Activated CD8-positive, alpha-beta memory T cell treated with anti-CD3 and anti-CD28 coated beads, Interleukin-2, amount 50 U/mL, for 1 hour (primary cell): ENCODE data around the gene ADORA1.

Experiments
- DNase-seq: peaks from one replicate; pipeline ENCODE4 v3.0.0-alpha.2; 2020; ENCODE audit errors: extremely low read depth

The ADORA1 gene

DNA sequence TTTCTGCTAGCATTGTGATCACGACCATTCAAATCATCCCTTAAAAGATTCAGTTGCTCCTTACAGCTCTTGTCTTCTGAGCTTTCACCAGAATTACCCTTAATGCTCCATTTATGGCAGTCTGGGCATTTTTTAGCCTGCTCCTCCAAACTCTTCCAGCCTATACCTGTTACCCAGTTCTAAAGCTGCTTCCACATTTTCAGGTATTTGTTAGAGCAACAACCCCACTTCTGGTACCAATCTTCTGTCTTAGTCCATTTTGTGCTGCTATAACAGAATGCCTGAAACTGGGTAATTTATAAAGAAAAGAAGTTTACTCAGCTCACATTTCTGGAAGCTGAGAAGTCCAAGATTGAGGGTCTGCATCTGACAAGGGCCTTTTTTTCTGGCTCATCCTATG lies 30.9 kb downstream of the ADORA1 start:
- DNase-seq = no peak

- DNase-seq = no peak
These were observed 31.6 kb downstream of the ADORA1 start for GRCh38 chr1:203158960-203159665.

- no peak for DNase-seq
These were observed 32.3 kb downstream of the ADORA1 start for GRCh38 chr1:203159844-203160243.

- DNase-seq = no peak
These were observed 33.6 kb downstream of the ADORA1 start for GRCh38 chr1:203161175-203161574.

DNA sequence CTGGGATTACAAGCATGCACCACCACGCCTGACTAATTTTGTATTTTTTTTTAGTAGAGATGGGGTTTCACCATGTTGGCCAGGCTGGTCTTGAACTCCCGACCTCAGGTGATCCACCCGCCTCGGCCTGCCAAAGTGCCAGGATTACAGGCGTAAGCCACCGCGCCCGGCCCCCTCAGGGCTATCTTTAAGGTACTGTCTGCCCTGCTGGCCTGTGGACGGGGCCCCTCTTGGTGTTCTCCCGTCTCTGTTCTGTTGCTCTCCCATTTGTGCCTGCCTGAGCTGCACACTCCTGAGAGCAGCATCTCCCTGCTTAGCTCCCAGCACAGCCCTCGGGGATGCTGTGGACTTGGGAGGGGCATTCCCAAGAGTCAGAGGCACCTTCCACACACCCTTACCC lies 34.2 kb downstream of the ADORA1 start:
- DNase-seq = no peak

DNA sequence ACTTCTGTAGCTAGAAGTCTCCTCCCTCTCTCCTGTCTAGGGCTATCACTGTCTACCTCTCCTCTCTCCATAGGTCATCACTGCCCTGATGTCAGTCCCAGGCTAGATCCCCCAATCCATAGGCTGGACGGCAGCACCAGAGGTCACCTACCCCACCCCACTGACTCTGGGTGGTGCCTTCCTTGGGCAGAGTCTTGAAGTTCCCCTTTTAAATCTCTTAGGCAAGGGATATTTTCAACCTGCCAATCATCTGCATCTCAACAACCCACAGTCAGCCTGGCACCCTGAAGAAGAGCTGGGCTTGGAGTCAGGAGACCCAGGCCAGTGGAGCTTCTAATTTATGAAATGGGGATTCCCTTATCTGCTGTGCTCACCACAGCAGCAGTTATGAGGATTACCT lies 34.9 kb downstream of the ADORA1 start:
- DNase-seq = no peak

DNA sequence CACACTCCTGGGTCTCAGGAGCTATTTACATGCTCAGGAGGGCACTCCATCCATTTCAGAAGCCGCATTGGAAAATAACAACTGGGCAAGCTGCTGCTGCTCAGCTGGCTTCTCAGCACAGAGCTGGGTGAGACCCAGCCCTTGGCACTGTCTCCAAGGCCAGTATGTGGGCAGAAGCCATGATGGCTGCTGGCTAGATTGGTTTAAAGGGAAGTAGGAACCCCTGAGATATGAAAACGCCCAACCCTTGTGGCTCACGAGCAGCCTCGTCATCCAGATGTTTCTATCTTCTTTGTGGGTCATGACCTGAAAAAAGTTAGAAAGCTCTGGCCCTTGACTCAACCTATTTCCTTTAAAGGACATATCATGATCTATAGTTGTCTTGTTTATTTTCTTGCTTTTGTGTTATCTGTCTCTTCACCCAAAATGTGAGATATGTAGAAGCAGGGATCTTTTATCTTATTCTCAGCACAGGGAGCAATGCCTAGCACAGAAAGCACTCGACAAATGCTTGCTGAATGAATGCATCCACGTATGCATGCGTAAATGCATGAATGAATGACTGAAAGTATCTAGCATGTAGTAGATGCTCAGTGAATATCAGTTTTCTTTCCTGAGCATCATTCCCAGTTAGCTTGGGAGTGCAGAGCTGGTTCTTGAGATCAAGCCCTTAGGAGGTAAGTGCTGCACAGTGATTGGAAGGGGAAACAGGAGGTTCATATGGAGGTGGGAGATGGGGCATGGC lies 36.5 kb downstream of the ADORA1 start:
- no peak for DNase-seq

GRCh38 chr1:203165101-203165799 lies 37.7 kb downstream of the ADORA1 start:
- no peak for DNase-seq

DNA sequence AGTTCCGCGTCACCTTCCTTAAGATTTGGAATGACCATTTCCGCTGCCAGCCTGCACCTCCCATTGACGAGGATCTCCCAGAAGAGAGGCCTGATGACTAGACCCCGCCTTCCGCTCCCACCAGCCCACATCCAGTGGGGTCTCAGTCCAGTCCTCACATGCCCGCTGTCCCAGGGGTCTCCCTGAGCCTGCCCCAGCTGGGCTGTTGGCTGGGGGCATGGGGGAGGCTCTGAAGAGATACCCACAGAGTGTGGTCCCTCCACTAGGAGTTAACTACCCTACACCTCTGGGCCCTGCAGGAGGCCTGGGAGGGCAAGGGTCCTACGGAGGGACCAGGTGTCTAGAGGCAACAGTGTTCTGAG lies 38.3 kb downstream of the ADORA1 start:
- DNase-seq = no peak

- no peak for DNase-seq
These were observed 38.8 kb downstream of the ADORA1 start for GRCh38 chr1:203166192-203166940.

DNA sequence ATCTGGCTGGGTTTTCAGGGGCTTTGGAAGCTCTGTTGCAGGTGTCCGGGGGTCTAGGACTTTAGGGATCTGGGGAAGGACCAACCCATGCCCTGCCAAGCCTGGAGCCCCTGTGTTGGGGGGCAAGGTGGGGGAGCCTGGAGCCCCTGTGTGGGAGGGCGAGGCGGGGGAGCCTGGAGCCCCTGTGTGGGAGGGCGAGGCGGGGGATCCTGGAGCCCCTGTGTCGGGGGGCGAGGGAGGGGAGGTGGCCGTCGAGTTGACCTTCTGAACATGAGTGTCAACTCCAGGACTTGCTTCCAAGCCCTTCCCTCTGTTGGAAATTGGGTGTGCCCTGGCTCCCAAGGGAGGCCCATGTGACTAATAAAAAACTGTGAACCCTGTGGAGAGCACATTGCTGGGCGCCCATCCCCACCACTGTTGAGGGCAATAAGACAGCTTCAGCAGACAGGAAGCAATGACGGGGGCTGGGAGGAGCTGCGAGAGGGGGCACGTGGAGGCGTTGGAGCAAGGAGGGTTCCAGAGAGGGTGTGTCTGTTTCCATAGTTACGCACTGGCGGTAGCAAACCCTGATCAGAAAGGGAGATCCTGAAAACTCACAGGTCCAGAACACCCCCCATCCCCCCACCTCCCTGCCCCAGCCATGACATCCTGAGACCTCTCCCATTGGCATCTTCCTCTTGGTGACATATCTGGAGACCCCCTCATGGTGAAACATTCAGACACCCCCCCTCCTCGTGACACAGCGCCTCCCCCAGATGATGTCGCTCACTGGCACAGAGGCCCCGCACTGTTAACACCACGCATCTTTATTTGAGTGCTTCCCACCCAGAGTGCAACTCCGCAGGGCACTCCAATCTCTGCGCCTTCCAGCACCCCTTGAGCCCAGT lies 39.7 kb downstream of the ADORA1 start:
- no peak for DNase-seq

DNA sequence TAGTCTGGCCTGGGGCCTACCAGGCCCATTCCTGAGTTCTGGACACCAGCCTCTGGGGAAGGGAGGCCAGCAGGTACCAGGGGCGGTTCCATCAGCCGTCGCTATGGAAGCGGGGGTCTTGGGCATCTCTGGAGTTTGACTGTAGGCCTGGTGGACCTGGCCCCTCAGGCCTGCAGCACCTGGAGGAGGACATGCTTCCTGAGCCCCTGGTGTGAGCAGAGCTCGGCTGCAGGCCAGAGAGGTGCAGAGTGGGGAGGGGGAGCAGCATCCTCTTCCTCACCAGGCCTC lies 40.3 kb downstream of the ADORA1 start:
- no peak for DNase-seq

GRCh38 chr1:203168256-203168786 lies 40.8 kb downstream of the ADORA1 start:
- DNase-seq = no peak

GRCh38 chr1:203168991-203169390 lies 41.5 kb downstream of the ADORA1 start:
- no peak for DNase-seq

GRCh38 chr1:203169770-203170520 lies 42.4 kb downstream of the ADORA1 start:
- no peak for DNase-seq

DNA sequence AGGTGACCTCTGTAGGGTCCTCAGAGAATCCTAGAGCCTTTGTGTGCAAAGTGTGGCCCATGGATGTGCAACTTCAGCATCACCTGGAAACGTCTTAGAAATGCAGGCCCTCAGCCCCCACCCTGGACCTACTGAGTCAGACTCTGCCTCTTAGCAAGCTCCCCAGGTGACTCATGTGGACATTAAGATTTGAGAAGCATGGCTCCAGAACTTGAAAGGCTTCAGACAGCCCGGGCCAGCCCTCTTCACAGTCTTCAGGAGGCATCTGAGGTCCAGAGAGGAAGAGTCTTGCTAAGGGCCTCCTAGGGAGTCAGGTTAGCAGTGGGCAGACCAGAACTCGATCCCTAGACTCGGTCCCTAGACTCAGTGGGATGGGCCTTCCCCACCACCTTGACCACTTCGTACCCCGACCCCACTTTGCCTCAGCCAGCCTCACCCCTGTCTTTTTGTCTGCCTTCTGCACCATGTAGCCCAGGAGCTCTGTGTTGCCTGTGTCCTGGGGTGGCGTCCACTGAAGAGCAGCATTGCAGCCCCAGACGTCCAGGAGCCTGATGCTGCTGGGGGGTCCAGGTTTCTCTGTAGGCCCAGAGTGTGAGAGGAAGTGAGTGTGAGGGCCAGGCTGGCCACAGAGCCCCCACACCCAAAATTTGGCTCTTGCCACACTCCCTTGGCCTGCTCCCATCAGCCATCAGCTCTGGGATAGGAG lies 43.3 kb downstream of the ADORA1 start:
- DNase-seq = no peak

DNA sequence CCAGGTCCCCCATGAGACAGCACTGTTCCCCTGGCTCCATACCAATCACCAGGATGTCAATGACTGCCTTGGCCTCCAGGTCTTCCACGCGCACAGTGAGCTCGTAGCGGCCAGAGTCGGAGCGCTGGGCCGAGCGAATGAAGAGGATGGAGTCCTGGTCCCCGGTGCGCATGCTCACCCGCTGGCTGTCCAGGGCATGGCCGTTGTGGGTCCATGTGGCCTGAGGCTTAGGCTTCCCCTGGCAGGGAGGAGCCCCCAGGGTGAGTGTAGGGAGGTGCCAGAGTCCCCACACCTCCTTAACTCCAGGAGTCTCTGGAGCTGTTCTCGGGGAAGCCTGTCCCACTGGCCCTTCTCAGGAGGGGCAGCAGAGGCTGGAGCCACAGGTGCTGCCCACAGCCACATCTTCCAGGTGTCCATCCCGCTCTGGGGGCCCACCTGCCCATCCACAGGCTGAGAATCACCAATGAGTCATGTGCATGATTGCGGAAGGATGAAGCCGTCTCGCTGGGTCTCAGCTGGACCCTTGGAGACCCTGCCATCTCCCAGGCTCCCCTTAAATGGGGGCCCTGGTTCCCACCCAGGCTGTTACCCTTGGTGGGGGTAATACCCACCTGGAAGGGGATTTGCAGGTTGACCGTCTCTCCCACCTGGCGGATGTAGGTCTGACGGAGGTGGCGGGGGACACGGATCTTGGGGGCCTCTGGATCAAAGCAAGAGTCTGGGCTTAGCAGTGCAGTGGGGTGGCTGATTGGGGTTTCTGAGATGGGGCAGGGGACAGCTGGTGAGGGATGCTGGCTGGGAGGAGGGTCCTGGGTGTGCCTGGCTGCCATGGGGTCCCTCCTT lies 44.0 kb downstream of the ADORA1 start:
- no peak for DNase-seq

GRCh38 chr1:203172184-203173010 lies 44.9 kb downstream of the ADORA1 start:
- no peak for DNase-seq
